ENCODE data around the gene METTL13.
"Not testable (repeated sequence)": the region's sequence is repeated elsewhere in the genome, so short reads cannot be mapped to it uniquely, and the experiment has no call there.

METTL13 gene

DNA sequence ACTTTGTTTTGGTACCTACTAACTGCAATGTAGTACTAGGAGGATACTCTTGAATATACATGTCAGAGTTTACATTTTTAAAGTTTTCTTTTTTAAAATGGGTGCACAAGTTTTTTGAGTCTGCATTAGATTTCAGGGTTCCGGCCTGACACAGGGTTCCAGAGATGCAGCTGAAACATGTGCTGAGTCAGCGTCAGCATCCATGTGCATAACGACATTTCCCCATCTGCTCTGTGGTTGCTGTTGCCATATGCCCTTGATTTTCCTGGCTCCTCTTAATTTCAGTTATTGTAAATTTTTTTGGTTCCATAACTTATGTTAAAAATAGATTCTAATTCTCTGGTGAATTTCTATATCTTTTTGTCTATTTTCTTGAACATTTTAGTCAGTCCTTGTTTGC, 12.3 kb upstream of the METTL13 start:
- DNase-seq = no peak

GRCh38 chr1:171769754-171770153, 11.7 kb upstream of the METTL13 start:
- no peak for DNase-seq

DNA sequence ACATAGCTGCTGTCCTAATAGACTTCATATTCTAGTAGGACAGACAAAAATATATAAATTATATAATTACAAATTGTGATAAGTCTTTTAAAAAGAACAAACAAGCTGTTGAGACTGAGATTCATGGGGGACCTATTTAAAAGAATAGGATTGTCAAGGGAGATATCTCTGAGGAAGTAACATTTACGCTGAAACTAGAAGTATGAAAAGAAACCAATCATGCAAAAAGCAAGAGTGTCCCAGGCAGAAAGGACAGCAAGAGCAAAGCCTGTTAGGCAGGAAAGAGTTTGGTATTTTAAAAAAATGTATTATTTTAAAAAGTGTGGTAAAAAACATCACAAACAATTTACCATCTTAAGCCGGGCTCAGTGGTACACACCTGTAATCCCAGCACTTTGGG, 9.1 kb upstream of the METTL13 start:
- DNase-seq = no peak

DNA sequence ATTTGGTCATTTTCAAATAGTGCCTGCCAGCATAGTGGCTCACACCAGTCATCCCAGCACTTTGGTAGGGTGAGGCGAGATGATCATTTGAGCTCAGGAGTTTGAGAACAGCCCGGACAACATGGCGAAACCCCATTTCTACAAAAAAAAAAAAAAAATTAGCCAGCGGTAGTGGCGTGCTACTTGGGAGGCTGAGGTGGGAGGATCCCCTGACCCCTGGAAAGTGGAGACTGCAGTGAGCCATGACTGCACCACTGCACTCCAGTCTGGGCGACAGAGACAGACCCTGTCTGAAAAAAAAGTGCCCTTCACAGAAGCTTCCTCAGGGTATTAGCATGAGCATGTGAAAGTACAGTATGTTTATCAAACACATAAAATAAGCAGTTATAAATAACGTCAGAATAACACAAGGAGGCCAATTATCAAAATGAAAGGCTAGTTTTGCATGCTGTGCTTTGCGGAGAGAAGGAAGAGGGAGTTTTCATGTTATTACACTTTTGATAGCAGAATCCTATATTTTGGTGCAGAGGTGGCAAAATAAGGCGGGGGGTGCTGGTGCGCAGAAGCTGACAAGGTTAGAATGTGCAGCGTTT, 781 bp upstream of the METTL13 start:
- DNase-seq = no peak

DNA sequence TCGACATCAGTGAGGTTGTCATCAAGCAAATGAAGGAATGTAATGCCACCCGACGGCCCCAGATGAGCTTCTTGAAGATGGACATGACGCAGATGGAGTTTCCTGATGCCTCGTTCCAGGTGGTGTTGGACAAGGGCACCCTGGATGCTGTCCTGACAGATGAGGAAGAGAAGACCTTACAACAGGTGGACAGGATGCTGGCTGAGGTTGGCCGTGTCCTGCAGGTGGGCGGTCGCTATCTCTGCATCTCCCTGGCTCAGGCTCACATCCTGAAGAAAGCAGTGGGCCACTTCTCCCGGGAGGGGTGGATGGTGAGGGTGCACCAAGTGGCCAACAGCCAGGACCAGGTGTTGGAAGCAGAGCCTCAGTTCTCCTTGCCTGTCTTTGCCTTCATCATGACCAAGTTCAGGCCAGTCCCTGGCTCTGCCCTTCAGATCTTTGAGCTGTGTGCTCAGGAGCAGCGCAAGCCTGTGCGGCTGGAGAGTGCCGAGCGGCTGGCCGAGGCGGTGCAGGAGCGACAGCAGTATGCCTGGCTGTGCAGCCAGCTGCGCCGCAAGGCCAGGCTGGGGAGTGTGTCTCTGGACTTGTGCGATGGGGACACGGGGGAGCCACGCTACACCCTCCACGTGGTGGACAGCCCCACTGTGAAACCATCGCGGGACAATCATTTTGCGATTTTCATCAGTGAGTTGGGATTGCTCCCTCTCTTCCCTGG, 2.5 kb downstream of the METTL13 start:
- no peak for DNase-seq

GRCh38 chr1:171784784-171785183, 3.3 kb downstream of the METTL13 start:
- DNase-seq = no peak

- no peak for DNase-seq
Observed at GRCh38 chr1:171785766-171786165, 4.3 kb downstream of the METTL13 start.

GRCh38 chr1:171786534-171786933, 5.1 kb downstream of the METTL13 start:
- no peak for DNase-seq

DNA sequence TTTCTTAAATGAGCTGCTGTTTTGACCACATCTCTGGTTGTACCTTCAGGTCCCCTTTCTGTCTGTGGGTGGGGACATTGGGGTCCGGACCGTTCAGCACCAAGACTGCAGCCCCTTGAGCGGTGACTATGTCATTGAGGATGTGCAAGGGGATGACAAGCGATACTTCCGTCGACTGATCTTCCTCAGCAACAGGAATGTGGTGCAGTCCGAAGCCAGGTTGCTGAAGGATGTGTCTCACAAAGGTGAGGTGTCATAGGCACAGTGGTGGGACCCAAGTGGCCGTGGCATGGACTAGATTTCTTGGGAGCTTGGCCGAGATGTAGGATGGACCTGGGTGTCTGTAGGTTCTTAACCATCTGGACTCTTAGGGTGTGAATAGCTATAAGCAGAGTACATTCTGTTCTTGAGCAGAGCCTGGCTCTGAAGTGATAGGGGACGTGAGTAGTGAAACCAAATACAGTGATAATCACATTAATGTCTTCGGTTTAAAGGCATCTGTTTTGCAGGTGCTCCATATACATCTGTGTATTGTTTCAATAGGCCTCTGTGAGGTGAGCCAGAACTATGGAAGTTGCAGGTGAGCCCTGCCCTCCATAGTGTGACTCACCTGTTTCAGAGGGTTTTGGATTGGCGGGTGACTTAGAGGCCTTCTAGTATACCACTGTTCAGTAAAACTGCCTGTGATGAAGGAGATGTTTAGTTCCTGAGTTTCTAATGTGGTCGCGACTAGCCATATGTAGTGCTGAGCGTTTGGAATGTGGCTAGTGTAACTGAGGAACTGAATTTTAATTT, 6.4 kb downstream of the METTL13 start:
- DNase-seq = no peak

- no peak for DNase-seq
Observed at GRCh38 chr1:171788696-171789095, 7.2 kb downstream of the METTL13 start.

DNA sequence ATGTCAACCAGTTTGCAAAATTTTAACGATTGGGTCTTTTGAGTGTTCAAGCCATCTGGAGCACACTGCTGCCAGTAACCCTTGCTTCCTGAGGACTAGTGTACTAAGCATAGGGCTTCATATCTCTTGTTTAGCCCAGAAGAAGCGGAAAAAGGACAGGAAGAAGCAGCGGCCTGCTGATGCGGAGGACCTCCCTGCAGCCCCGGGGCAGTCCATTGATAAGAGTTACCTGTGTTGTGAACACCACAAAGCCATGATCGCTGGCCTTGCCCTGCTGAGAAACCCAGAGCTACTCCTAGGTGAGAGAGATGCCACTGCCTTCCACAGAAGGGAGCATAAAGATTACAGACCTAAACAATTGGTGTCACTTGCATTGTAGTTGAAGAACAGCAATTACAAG, 8.9 kb downstream of the METTL13 start:
- no peak for DNase-seq

DNA sequence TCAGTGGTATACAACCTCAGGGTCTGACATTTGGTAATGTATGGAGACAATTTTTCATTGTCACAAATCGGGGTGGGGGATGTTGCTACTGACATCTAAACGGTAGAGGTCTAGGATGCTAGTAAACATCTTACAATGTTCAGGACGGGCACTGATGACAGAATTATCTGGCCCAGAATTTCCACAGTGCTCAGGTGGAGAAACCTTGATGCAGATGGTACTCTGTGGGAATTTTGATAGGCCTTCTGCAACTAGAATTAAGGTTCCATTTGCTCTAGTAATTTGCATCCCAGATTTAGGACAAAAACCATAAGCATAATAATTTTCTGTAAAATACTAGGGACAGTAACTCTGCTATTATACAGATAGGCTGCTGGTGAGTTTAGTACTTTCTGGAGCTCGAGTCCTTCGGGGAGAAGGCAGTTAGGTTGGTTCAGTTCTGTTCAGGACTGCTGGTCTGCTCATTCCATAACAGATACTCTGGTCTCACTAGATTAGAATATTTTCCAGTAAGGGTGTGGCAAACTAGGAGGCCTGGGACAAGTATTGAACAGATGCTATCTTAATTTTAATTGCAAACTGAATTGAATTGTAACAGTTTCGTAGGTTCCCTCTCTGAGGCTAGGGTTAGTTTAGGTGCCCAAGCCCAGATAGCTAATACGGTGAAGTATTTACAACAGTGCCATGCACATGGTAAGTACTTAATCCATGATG, 11.4 kb downstream of the METTL13 start:
- no peak for DNase-seq

DNA sequence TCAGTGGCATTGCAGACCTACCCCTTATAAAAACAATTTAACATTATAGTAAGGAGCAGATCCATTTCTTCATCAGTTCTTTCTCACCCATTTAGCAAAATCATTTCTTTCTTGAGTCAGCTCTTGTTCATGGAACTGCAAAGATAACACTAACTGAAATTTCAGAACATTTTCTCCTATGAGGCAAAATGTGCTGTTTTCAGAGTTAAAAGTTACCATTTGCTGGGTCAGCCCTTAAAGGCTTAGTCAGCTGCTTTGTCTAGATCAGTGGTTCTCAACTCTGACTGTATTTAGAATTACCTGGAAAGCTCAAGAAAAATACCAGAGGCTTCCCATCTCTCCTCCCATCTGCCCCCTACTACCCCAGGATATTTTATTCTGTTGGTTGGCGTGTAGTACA, 12.2 kb downstream of the METTL13 start:
- no peak for DNase-seq

DNA sequence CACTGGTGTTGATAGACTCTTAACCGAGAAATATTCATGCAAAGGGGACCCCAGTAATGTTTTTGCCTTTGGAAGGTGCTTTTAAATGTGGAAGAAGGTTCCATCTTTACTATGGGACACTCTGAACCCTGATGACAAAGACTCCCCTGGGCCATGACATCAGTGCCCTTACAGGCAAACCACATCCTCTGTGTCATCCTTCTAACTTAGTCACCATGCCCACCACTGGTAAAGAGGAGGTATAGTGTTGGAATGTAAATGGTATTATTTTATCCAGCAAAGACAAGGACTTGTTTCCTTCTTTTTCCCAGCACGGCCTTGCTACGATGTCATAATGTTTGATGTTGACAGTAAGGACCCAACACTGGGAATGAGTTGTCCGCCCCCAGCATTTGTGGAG, 12.6 kb downstream of the METTL13 start:
- peak in 1 of 2 donors; percentile 19 for DNase-seq

- DNase-seq = no peak
Observed at GRCh38 chr1:171796592-171796991, 15.1 kb downstream of the METTL13 start.

DNA sequence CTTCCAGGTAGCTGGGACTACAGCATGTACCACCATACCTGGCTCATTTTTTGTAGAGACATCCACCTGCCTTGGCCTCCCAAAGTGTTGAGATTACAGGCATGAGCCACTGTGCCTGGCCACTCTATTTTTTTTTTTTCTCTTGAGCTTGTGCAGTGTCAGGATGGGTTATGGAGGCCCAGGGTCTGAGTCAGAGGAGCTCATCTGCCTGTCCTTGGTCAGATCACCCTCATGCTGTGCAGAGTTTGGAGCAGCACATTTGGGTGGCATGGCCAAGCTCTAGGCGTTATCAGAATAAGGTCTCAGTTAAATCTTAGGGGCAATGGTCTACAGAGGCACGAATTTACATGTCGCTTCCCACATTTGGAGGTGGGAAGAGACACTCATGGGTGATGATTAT, 16.9 kb downstream of the METTL13 start:
- no peak for DNase-seq

DNA sequence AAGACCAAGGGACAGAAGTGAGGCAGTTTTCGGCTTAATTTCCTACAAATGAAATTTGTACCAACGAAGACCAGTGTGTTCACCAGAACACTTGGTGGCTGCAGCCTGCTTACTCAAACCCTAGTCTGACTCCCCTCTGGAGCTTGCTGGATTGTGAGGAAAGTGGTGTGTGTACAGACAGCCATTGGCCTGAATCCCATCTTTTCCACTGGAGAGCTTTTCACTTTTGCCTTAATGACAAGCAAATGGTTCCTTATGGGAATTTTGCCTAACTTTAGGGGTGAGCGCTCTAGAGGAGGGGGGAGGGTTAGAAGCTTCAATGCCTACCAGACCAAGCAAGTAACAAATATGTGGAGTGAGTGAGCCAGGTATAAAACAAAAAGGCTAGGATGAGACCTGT, 17.3 kb downstream of the METTL13 start:
- no peak for DNase-seq

DNA sequence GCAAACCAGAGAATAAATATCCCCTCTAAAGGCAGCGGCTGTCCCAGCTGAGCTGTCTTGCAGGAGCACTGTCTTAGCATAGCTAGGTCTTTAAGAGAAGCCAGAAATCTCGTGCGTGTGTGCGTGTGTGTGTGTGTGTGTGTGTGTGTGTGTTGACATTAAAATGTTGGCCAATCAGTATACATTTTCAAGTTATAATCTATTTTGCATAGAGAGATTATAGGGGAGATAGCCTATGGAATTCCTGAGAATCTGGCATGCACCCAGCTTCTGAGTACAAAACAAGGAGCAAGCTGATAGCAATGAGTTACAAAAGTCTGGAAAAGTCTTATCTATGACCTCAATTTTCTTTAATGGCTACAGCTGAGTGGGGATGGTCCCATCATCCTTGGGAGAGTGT, 17.7 kb downstream of the METTL13 start:
- DNase-seq = no peak

DNA sequence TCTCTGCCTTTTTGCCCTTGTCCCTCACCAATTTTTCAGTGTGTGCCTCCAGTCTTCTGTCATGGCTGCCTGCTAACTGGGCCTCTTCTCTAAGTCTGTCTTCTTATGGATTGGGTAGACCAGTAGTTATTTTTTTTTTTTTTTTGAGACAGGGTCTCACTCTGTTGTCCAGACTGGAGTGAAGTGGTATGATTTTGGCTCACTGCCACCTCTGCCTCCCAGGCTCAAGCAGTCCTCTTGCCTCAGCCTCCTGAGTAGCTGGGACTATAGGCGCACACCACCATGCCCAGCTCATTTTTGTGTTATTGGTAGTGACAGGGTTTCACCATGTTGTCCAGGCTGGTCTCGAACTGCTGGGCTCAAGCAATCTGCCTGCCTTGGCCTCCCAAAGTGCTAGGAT, 18.2 kb downstream of the METTL13 start:
- DNase-seq = not testable (repeated sequence)

GRCh38 chr1:171800342-171800741, 18.9 kb downstream of the METTL13 start:
- no peak for DNase-seq

- DNase-seq = no peak
Observed at GRCh38 chr1:171800851-171801250, 19.4 kb downstream of the METTL13 start.

DNA sequence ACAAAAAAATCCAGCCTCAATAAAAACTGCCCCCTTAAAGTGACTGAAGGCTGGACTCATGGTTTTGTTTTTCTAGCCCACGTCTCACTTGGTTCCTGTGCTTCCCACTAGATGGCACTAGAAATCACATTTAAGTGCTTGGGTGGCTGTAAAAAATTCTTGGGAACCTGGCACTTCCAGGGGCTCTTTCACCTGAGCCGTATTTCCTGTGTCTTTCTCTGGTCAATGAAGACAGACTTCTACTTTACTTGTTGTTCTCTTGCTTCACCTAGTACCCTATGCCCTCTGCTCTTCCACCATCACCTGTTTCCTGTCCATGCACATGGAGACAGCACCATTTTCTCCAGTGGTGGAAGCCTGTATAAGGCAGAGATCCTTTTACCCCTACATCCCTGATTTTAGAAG, 20.0 kb downstream of the METTL13 start:
- peak in 1 of 2 donors; percentile 34 for DNase-seq

GRCh38 chr1:171802207-171802606, 20.7 kb downstream of the METTL13 start:
- DNase-seq = no peak

All from CD4-positive, alpha-beta T cell treated with Interleukin-1 beta for 1 hour (primary cell).